H9 (cell line): ENCODE measurements around the gene DPP10. TPM values are rescaled to one million over a fixed set of nuclear protein-coding genes. Genes with fewer than 3 reads are reported as not detected.

ENCODE experiments used
- DNase-seq: peaks from one replicate; pipeline ENCODE4 v3.0.0-alpha.2; 2017
- H2AFZ ChIP-seq: one replicate; pipeline ENCODE4 v1.6.1; 2013; ENCODE audit warnings: mild to moderate bottlenecking, low read length, control low read depth, moderate library complexity
- H2AK5ac ChIP-seq: 2 replicates; pipeline ENCODE4 v1.6.1; 2013; ENCODE audit warnings: low read length, control low read depth, mixed read lengths; ENCODE audit not compliant: insufficient read length
- H2BK120ac ChIP-seq: one replicate; pipeline ENCODE4 v1.6.1; 2013; ENCODE audit warnings: low read depth, mild to moderate bottlenecking, low read length, control low read depth, inconsistent platforms; ENCODE audit not compliant: poor library complexity, severe bottlenecking
- H2BK12ac ChIP-seq: 2 replicates; pipeline ENCODE4 v1.6.1; 2013; ENCODE audit warnings: low read length, control low read depth, mixed read lengths, low read depth; ENCODE audit not compliant: insufficient read length
- H2BK15ac ChIP-seq: 2 replicates; pipeline ENCODE4 v1.6.1; 2013; ENCODE audit warnings: low read depth, low read length, control low read depth
- H2BK20ac ChIP-seq: one replicate; pipeline ENCODE4 v1.6.1; 2013; ENCODE audit warnings: low read depth, mild to moderate bottlenecking, low read length, control low read depth, inconsistent platforms; ENCODE audit not compliant: poor library complexity, severe bottlenecking
- H2BK5ac ChIP-seq: 2 replicates; pipeline ENCODE4 v1.6.1; 2013; ENCODE audit warnings: low read length, control low read depth, mixed read lengths; ENCODE audit not compliant: insufficient read length
- H3K14ac ChIP-seq: 2 replicates; pipeline ENCODE4 v1.6.1; 2013; ENCODE audit warnings: low read length, control low read depth; ENCODE audit not compliant: insufficient read depth
- H3K18ac ChIP-seq: 2 replicates; pipeline ENCODE4 v1.6.1; 2013; ENCODE audit warnings: low read depth, mild to moderate bottlenecking, mixed read lengths, low read length, control low read depth; ENCODE audit not compliant: insufficient read length
- H3K23ac ChIP-seq: 2 replicates; pipeline ENCODE4 v1.6.1; 2013; ENCODE audit warnings: low read length, control low read depth, mixed read lengths, low read depth; ENCODE audit not compliant: insufficient read length
- H3K23me2 ChIP-seq: 2 replicates; pipeline ENCODE4 v1.6.1; 2013; ENCODE audit warnings: low read depth, mild to moderate bottlenecking, mixed read lengths, low read length, control low read depth; ENCODE audit not compliant: insufficient read length, poor library complexity, severe bottlenecking
- H3K27ac ChIP-seq: 2 replicates; pipeline ENCODE4 v1.5.1; 2013; ENCODE audit warnings: low read length, control low read depth, mixed read lengths, low read depth; ENCODE audit not compliant: insufficient read length
- H3K27me3 ChIP-seq: 2 replicates; pipeline ENCODE4 v1.6.1; 2013; ENCODE audit warnings: low read length, control low read depth, inconsistent platforms; ENCODE audit not compliant: insufficient read depth
- H3K4ac ChIP-seq: 2 replicates; pipeline ENCODE4 v1.6.1; 2013; ENCODE audit warnings: low read depth, mild to moderate bottlenecking, control low read depth, inconsistent platforms, low read length, moderate library complexity
- H3K4me1 ChIP-seq: 2 replicates; pipeline ENCODE4 v1.6.1; 2013; ENCODE audit warnings: low read length, control low read depth, inconsistent platforms; ENCODE audit not compliant: insufficient read depth
- H3K4me2 ChIP-seq: 2 replicates; pipeline ENCODE4 v1.6.1; 2013; ENCODE audit warnings: low read length, control low read depth, mixed read lengths; ENCODE audit not compliant: insufficient read length, insufficient read depth
- H3K56ac ChIP-seq: 2 replicates; pipeline ENCODE4 v1.6.1; 2013; ENCODE audit warnings: low read depth, mild to moderate bottlenecking, mixed read lengths, low read length, control low read depth; ENCODE audit not compliant: insufficient read length
- H3K79me1 ChIP-seq: 2 replicates; pipeline ENCODE4 v1.6.1; 2013; ENCODE audit warnings: low read depth, mild to moderate bottlenecking, moderate library complexity, low read length, control low read depth, inconsistent platforms; ENCODE audit not compliant: insufficient read depth, poor library complexity, severe bottlenecking
- H3K79me2 ChIP-seq: 2 replicates; pipeline ENCODE4 v1.6.1; 2013; ENCODE audit warnings: low read length, control low read depth, inconsistent platforms; ENCODE audit not compliant: insufficient read depth
- H3K9ac ChIP-seq: 2 replicates; pipeline ENCODE4 v1.6.1; 2013; ENCODE audit warnings: low read length, control low read depth, mixed read lengths; ENCODE audit not compliant: insufficient read length; ENCODE audit errors: extremely low read depth
- H3K9me3 ChIP-seq: one replicate; pipeline ENCODE4 v1.6.1; 2013; ENCODE audit warnings: low read depth, low read length, inconsistent platforms; ENCODE audit not compliant: control insufficient read depth
- H3T11ph ChIP-seq: one replicate; pipeline ENCODE4 v1.6.1; 2013; ENCODE audit warnings: mild to moderate bottlenecking, low read length, control low read depth, inconsistent platforms
- H4K20me1 ChIP-seq: one replicate; pipeline ENCODE4 v1.6.1; 2013; ENCODE audit not compliant: control insufficient read depth, insufficient read length, insufficient read depth
- H4K5ac ChIP-seq: 2 replicates; pipeline ENCODE4 v1.6.1; 2013; ENCODE audit warnings: low read depth, mild to moderate bottlenecking, mixed read lengths, low read length, control low read depth; ENCODE audit not compliant: insufficient read length
- H4K8ac ChIP-seq: replicated peaks from 2 replicates; pipeline ENCODE4 v1.6.1; 2013; ENCODE audit warnings: low read length, control low read depth, mixed read lengths, low read depth; ENCODE audit not compliant: insufficient read length
- H4K91ac ChIP-seq: 2 replicates; pipeline ENCODE4 v1.6.1; 2013; ENCODE audit warnings: low read depth, mild to moderate bottlenecking, moderate library complexity, mixed read lengths, low read length, control low read depth; ENCODE audit not compliant: insufficient read length
- H3K27ac Mint-ChIP-seq, 3 experiments: 2 replicates in 2 of 3; 3 replicates in 1 of 3; pipeline ENCODE4 v1.8.0; 2020 to 2021; ENCODE audit warnings: mixed read lengths in 3 of 3, mild to moderate bottlenecking in 1 of 3, moderate library complexity in 1 of 3
- H3K27me3 Mint-ChIP-seq: 2 replicates; pipeline ENCODE4 v1.8.0; 2021; ENCODE audit warnings: low read depth, mild to moderate bottlenecking, moderate library complexity, mixed read lengths
- H3K36me3 Mint-ChIP-seq, 3 experiments: 2 replicates in 2 of 3; 3 replicates in 1 of 3; pipeline ENCODE4 v1.8.0; 2020 to 2021; ENCODE audit warnings: low read depth in 3 of 3, mixed read lengths in 3 of 3; ENCODE audit not compliant: insufficient read depth in 1 of 3
- H3K4me1 Mint-ChIP-seq, 2 experiments: 2 replicates each; pipeline ENCODE4 v1.8.0; 2020; ENCODE audit warnings: mixed read lengths in 2 of 2
- H3K4me3 Mint-ChIP-seq, 2 experiments: 2 replicates in 1 of 2; 3 replicates in 1 of 2; pipeline ENCODE4 v1.8.0; 2020 to 2021; ENCODE audit warnings: mild to moderate bottlenecking in 2 of 2, mixed read lengths in 2 of 2, moderate library complexity in 1 of 2
- H3K9me3 Mint-ChIP-seq, 2 experiments: 2 replicates in 1 of 2; 3 replicates in 1 of 2; pipeline ENCODE4 v1.8.0; 2020; ENCODE audit warnings: mild to moderate bottlenecking in 2 of 2, mixed read lengths in 2 of 2, moderate library complexity in 1 of 2
- CTCF ChIP-seq: fragments of 200-600 bp; sonication (generic); conservative IDR thresholded peaks from 3 replicates; pipeline ENCODE4 v1.8.0; 2021; ENCODE audit warnings: antibody characterized with exemption, mild to moderate bottlenecking
- WGBS: extraction: QIAGEN DNeasy Blood & Tissue Kit; methylation state at CpG from one replicate; pipeline ENCODE4 v1.1.7; 2013; ENCODE audit warnings: missing lambda C conversion rate, low lambda C conversion rate, mixed read lengths; ENCODE audit not compliant: insufficient read length; ENCODE audit errors: extremely low coverage; 5-methylcytosine and 5-hydroxymethylcytosine counted together
- total RNA-seq: library from RNA; stranded (reverse); gene quantifications from 2 replicates; pipeline ENCODE4 v1.2.1, GENCODE V29; 2021

DPP10 gene
- total RNA-seq, 1 experiment from 2014 or later = 11.3 TPM

- no peak for TF ChIP-seq CTCF
- Mint-ChIP-seq H3K4me3 (no peak overlapping the region), H3K27me3 (no peaks in the 10 kb centered on the region), H3K36me3 (0 out of 7 replicates have a peak, but pooled peaks cover 0 to 3% (median 0%) of the 10 kb centered on the region in 3 experiments), H3K27ac (no peak overlapping the region), H3K9me3 (no peaks in the 10 kb centered on the region), H3K4me1 (peaks cover 2 to 5% of the 10 kb centered on the region in 2 experiments; a peak in 2 of 4 replicates)
- Histone ChIP-seq H3K23ac (no peak overlapping the region), H3K9me3 (no peaks in the 10 kb centered on the region), H3K79me1 (no peaks in the 10 kb centered on the region), H2BK15ac (no peak overlapping the region), H2AK5ac (no peak overlapping the region), H3K56ac (no peak overlapping the region), H3K4me2 (no peak overlapping the region), H3T11ph (no peak overlapping the region), H4K20me1 (no peaks in the 10 kb centered on the region), H3K27ac (no peak overlapping the region), H2BK5ac (no peak overlapping the region), H3K23me2 (no peaks in the 10 kb centered on the region), H3K79me2 (no peaks in the 10 kb centered on the region), H3K27me3 (no peaks in the 10 kb centered on the region), H3K14ac (no peak overlapping the region), H2BK20ac (no peak overlapping the region), H3K4ac (no peak overlapping the region), H2BK12ac (no peak overlapping the region), H3K9ac (no peak overlapping the region), H2BK120ac (no peak overlapping the region), H4K5ac (no peak overlapping the region), H4K8ac (no peak overlapping the region), H2AFZ (no peak overlapping the region), H3K18ac (no peak overlapping the region), H3K4me1 (no peaks in the 10 kb centered on the region), H4K91ac (no peak overlapping the region)
- no peak for DNase-seq
- WGBS = no CpG with 5 or more reads among the region's 4 CpGs
These were observed 1314.8 kb downstream of the DPP10 start for GRCh38 chr2:115757286-115757685.
